Type B pancreatic cell (in vitro differentiated cells): Measurements from ENCODE around the gene FAM177B. TPM values are rescaled to one million over a fixed set of nuclear protein-coding genes. Genes with fewer than 3 reads are reported as not detected.
"Not testable (repeated sequence)": the region's sequence is repeated elsewhere in the genome, so short reads cannot be mapped to it uniquely, and the experiment has no call there.

Experiments used
- DNase-seq: peaks from one replicate; pipeline ENCODE4 v3.0.0; 2021; ENCODE audit warnings: mixed read lengths; ENCODE audit not compliant: unreplicated experiment; ENCODE audit errors: extremely low spot score
- H3K27ac Mint-ChIP-seq: 2 replicates; pipeline ENCODE4 v1.8.0; 2021; ENCODE audit warnings: mild to moderate bottlenecking, mixed read lengths
- H3K27me3 Mint-ChIP-seq: 2 replicates; pipeline ENCODE4 v1.8.0; 2021; ENCODE audit warnings: mixed read lengths
- H3K36me3 Mint-ChIP-seq: 2 replicates; pipeline ENCODE4 v1.8.0; 2021; ENCODE audit warnings: mixed read lengths
- H3K4me1 Mint-ChIP-seq: one replicate; pipeline ENCODE4 v1.8.0; 2021; ENCODE audit warnings: mixed read lengths; ENCODE audit not compliant: unreplicated experiment
- H3K4me3 Mint-ChIP-seq: 2 replicates; pipeline ENCODE4 v1.8.0; 2021; ENCODE audit warnings: mild to moderate bottlenecking, mixed read lengths
- H3K9me3 Mint-ChIP-seq: 2 replicates; pipeline ENCODE4 v1.8.0; 2021; ENCODE audit warnings: mixed read lengths
- total RNA-seq: library from RNA; stranded (reverse); gene quantifications from 2 replicates; pipeline ENCODE4 v1.2.1, GENCODE V29; 2021; ENCODE audit warnings: low replicate concordance
- TF ChIP-seq, protein P1 (sequence below): fragments of 200-600 bp; sonication (generic); conservative IDR thresholded peaks from 2 replicates; pipeline ENCODE4 v1.5.0; 2021; ENCODE audit warnings: antibody characterized with exemption, mild to moderate bottlenecking

FAM177B gene
- total RNA-seq, 1 donor from 2014 or later = 0.34 TPM

DNA sequence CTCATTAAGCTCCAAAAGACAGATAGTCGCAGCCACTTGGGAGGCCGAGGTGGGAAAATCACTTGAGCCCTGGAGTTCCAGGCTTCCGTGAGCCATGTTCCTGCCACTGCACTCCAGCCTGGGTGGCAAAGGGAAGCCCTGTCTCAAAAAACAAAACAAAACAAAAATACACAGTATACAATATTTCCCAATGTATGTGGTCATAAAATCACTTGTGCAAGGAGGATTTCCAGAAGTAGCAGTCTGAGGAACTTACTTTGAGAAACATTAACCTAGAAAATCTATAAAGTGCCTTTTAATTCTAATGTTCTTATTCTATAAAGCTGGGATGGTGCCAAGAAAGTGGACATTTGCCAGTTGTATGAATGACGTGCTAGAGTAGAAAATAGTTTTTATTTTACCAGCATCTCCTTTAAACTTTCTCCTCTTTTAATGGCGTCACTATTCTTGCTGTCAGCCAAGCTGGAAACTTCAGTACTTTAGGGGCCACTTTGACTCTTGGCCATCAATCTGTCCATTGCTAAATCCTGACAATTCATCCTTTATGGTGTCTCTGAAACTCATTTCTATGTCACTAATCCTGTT is 22.5 kb downstream of the FAM177B start:
- Mint-ChIP-seq H3K27me3 (peaks cover 12% of the 10 kb centered on the region), H3K27ac (no peak overlapping the region), H3K4me3 (no peak overlapping the region), H3K36me3 (no peaks in the 10 kb centered on the region), H3K9me3 (peaks cover 4% of the 10 kb centered on the region), H3K4me1 (peaks cover 5% of the 10 kb centered on the region)
- no peak for DNase-seq
- TF ChIP-seq, protein P1, sequence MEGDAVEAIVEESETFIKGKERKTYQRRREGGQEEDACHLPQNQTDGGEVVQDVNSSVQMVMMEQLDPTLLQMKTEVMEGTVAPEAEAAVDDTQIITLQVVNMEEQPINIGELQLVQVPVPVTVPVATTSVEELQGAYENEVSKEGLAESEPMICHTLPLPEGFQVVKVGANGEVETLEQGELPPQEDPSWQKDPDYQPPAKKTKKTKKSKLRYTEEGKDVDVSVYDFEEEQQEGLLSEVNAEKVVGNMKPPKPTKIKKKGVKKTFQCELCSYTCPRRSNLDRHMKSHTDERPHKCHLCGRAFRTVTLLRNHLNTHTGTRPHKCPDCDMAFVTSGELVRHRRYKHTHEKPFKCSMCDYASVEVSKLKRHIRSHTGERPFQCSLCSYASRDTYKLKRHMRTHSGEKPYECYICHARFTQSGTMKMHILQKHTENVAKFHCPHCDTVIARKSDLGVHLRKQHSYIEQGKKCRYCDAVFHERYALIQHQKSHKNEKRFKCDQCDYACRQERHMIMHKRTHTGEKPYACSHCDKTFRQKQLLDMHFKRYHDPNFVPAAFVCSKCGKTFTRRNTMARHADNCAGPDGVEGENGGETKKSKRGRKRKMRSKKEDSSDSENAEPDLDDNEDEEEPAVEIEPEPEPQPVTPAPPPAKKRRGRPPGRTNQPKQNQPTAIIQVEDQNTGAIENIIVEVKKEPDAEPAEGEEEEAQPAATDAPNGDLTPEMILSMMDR = no peak

DNA sequence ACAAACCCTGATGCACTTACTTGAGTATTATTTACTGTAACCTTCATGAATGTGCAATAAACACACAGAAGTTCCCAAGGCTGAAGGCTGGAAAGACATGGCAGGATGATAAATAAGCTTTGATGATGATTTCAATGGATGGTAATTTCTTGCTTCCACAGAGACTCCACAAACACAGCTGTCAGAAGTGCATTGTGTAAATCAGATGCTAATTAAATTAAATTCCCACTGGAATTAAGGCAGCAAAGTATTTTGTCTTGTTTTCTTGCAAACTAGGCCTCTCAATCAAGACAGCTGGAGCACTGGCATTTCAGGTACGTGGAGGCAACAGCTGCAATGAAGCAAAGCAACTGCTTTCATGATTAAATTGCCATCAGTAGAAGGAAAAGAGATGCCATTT is 24.1 kb downstream of the FAM177B start:
- no peak for DNase-seq
- Mint-ChIP-seq H3K27ac (no peak overlapping the region), H3K9me3 (peaks cover 3% of the 10 kb centered on the region), H3K27me3 (peaks cover 12% of the 10 kb centered on the region), H3K4me1 (peaks cover 5% of the 10 kb centered on the region), H3K36me3 (no peaks in the 10 kb centered on the region), H3K4me3 (no peak overlapping the region)
- TF ChIP-seq, protein P1 = no peak

DNA sequence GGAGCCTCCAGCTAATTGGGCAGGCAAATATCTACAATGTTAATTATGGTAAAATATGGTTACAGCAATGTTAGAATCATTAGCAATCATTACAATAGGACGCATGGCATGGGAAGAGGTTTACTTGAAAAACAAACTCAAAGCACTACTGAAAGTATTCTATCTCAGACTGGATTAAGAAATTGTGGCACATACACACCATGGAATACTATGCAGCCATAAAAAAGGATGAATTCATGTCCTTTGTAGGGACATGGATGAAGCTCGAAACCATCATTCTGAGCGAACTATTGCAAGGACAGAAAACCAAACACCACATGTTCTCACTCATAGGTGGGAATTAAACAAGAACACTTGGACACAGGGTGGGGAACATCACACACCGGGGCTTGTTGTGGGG is 25.2 kb downstream of the FAM177B start:
- H3K36me3 Mint-ChIP-seq, H3K4me3 Mint-ChIP-seq, H3K27ac Mint-ChIP-seq, DNase-seq, H3K9me3 Mint-ChIP-seq, H3K4me1 Mint-ChIP-seq: not testable (repeated sequence)
- peaks cover 12% of the 10 kb centered on the region for H3K27me3 Mint-ChIP-seq

DNA sequence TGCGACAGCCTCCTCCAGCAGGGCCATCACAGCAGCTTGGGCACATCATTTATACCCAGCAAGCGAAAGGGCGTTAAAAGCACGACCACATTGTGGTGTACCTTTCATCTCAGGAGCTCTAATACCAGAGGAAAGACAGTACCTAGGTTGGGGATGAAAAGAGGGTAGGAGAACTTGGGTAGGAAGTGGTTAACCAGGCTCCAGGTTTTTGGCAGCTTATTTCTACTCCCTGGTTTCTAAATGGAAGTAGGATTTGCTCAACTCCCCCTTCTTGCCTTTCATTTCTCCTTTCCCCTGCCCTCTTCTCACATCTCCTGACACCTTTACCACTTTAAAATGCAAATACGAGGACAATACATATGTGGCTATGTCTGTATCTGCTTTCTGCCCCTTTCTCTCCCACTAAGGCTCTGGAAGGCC is 30.2 kb downstream of the FAM177B start:
- H3K4me1 Mint-ChIP-seq = no peaks in the 10 kb centered on the region
- TF ChIP-seq, protein P1 = no peak
- no peaks in the 10 kb centered on the region for H3K36me3 Mint-ChIP-seq
- H3K27ac Mint-ChIP-seq = no peak overlapping the region
- H3K27me3 Mint-ChIP-seq = peaks cover 7% of the 10 kb centered on the region
- DNase-seq = no peak
- H3K9me3 Mint-ChIP-seq = peaks cover 8% of the 10 kb centered on the region
- H3K4me3 Mint-ChIP-seq = no peak overlapping the region

DNA sequence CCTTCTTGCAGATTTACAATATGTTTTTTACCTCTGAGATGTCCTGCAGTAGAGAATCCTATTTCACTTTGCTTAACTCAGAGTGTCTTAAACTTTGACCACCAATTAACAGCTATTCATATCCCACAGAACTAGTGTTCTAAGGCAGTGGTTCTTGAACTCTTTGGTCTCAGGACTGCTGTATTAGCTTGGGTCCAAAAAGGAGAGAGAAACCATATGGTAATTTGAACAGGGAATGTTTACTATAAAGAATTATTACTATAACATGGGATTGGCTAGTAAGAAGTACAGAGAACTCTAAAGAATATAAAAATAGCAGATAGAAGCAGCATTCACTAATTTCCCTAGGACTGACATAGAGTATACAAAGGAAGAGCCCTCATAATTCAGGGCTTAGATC is 31.6 kb downstream of the FAM177B start:
- Mint-ChIP-seq H3K36me3 (no peaks in the 10 kb centered on the region), H3K4me3 (no peak overlapping the region), H3K9me3 (peaks cover 8% of the 10 kb centered on the region), H3K27ac (no peak overlapping the region), H3K4me1 (no peaks in the 10 kb centered on the region), H3K27me3 (peaks cover 7% of the 10 kb centered on the region)
- DNase-seq = no peak
- TF ChIP-seq, protein P1 = no peak

DNA sequence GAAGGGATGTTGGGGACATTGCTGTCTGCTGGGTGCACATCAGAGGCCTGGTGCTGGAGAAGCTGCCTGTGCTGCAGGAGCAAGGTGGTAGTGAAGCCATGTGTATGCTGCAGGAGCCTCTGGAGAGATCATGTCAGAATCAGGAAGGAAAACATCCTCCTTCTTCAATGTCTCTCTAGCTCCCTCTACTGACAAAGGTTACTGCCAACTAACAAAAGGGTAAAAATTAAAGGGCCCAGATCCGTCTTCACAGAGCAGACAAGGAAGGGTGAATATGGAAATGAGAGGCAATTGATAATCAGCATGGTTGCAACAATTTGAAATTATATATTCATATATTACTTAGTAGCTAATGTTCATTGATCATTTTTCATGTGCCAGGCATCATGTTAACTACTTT is 32.2 kb downstream of the FAM177B start:
- H3K9me3 Mint-ChIP-seq = peaks cover 8% of the 10 kb centered on the region
- DNase-seq = no peak
- no peaks in the 10 kb centered on the region for H3K4me1 Mint-ChIP-seq
- H3K4me3 Mint-ChIP-seq = no peak overlapping the region
- peaks cover 6% of the 10 kb centered on the region for H3K27me3 Mint-ChIP-seq
- TF ChIP-seq, protein P1 = peak; percentile 18
- H3K36me3 Mint-ChIP-seq = no peaks in the 10 kb centered on the region
- no peak overlapping the region for H3K27ac Mint-ChIP-seq
